ENCODE results near the gene C8A. TPM values are rescaled to one million over a fixed set of nuclear protein-coding genes. Genes with fewer than 3 reads are reported as not detected.

C8A gene
- polyA plus RNA-seq, 2 donors: not detected

- Histone ChIP-seq H3K27me3 (ENCODE audit: control insufficient read depth in 1 of 2, insufficient read depth in 2 of 2, low read length in 2 of 2) (no peaks in the 10 kb centered on the region), H3K27ac (ENCODE audit: low read depth in 2 of 2, low read length in 1 of 2) (no peak overlapping the region), H3K9me3 (ENCODE audit: control insufficient read depth in 2 of 2, insufficient read depth in 1 of 2, low read depth in 1 of 2, low read length in 1 of 2) (no peaks in the 10 kb centered on the region), H3K4me1 (ENCODE audit: control insufficient read depth in 2 of 2, insufficient read depth in 2 of 2, low read length in 1 of 2) (no peaks in the 10 kb centered on the region), H3K36me3 (ENCODE audit: control insufficient read depth in 2 of 2, insufficient read depth in 2 of 2, low read length in 1 of 2) (no peaks in the 10 kb centered on the region), H3K4me3 (ENCODE audit: low read depth in 1 of 2, low read length in 2 of 2) (no peak overlapping the region)
- WGBS, 2 donors: 57 to 79% methylated on average over 2 of the region's 2 CpGs
These were observed 14.2 kb downstream of the C8A start for GRCh38 chr1:56868761-56869160.

GRCh38 chr1:56872597-56872996 lies 18.0 kb downstream of the C8A start:
- Histone ChIP-seq H3K9me3 (ENCODE audit: control insufficient read depth in 2 of 2, insufficient read depth in 1 of 2, low read depth in 1 of 2, low read length in 1 of 2) (no peaks in the 10 kb centered on the region), H3K4me1 (ENCODE audit: control insufficient read depth in 2 of 2, insufficient read depth in 2 of 2, low read length in 1 of 2) (no peaks in the 10 kb centered on the region), H3K27me3 (ENCODE audit: control insufficient read depth in 1 of 2, insufficient read depth in 2 of 2, low read length in 2 of 2) (no peaks in the 10 kb centered on the region), H3K27ac (ENCODE audit: low read depth in 2 of 2, low read length in 1 of 2) (no peak overlapping the region), H3K36me3 (ENCODE audit: control insufficient read depth in 2 of 2, insufficient read depth in 2 of 2, low read length in 1 of 2) (no peaks in the 10 kb centered on the region), H3K4me3 (ENCODE audit: low read depth in 1 of 2, low read length in 2 of 2) (no peak overlapping the region)

DNA sequence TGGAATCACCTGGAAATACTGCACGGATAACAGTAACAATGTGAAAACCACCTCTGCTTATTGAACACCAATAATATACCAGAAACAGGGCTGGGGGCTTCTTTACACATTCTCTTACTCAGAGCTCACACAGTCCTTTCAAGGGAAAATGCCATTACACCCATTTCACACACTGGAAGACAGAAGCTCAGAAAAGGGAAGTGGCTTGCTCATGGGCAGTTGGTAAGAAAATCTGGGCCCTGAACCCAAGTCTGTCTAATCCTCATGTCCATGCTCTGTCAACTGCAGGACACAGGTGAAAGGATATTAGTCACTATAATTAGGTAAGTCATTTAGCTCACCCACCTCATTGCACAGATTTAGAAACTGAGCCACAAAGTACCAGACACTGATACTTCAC lies 18.6 kb downstream of the C8A start:
- WGBS, 2 donors: 90 to 92% methylated on average over 1 of the region's 1 CpG
- Histone ChIP-seq H3K27ac (ENCODE audit: low read depth in 2 of 2, low read length in 1 of 2) (no peak overlapping the region), H3K4me1 (ENCODE audit: control insufficient read depth in 2 of 2, insufficient read depth in 2 of 2, low read length in 1 of 2) (no peaks in the 10 kb centered on the region), H3K27me3 (ENCODE audit: control insufficient read depth in 1 of 2, insufficient read depth in 2 of 2, low read length in 2 of 2) (no peaks in the 10 kb centered on the region), H3K4me3 (ENCODE audit: low read depth in 1 of 2, low read length in 2 of 2) (no peak overlapping the region), H3K9me3 (ENCODE audit: control insufficient read depth in 2 of 2, insufficient read depth in 1 of 2, low read depth in 1 of 2, low read length in 1 of 2) (no peaks in the 10 kb centered on the region), H3K36me3 (ENCODE audit: control insufficient read depth in 2 of 2, insufficient read depth in 2 of 2, low read length in 1 of 2) (no peaks in the 10 kb centered on the region)

GRCh38 chr1:56874689-56875088 lies 20.1 kb downstream of the C8A start:
- Histone ChIP-seq H3K4me1 (ENCODE audit: control insufficient read depth in 2 of 2, insufficient read depth in 2 of 2, low read length in 1 of 2) (no peaks in the 10 kb centered on the region), H3K36me3 (ENCODE audit: control insufficient read depth in 2 of 2, insufficient read depth in 2 of 2, low read length in 1 of 2) (no peaks in the 10 kb centered on the region), H3K27me3 (ENCODE audit: control insufficient read depth in 1 of 2, insufficient read depth in 2 of 2, low read length in 2 of 2) (no peaks in the 10 kb centered on the region), H3K9me3 (ENCODE audit: control insufficient read depth in 2 of 2, insufficient read depth in 1 of 2, low read depth in 1 of 2, low read length in 1 of 2) (no peaks in the 10 kb centered on the region), H3K4me3 (ENCODE audit: low read depth in 1 of 2, low read length in 2 of 2) (no peak overlapping the region), H3K27ac (ENCODE audit: low read depth in 2 of 2, low read length in 1 of 2) (no peak overlapping the region)
- WGBS, 2 donors: 81 to 84% methylated on average over 4 of the region's 4 CpGs

GRCh38 chr1:56877973-56878372 lies 23.4 kb downstream of the C8A start:
- H3K27ac ChIP-seq (ENCODE audit: low read depth in 2 of 2, low read length in 1 of 2): no peak overlapping the region
- H3K9me3 ChIP-seq (ENCODE audit: control insufficient read depth in 2 of 2, insufficient read depth in 1 of 2, low read depth in 1 of 2, low read length in 1 of 2): no peaks in the 10 kb centered on the region
- 49 to 66% methylated on average over 3 of the region's 3 CpGs for WGBS, 2 donors
- no peaks in the 10 kb centered on the region for H3K36me3 ChIP-seq (ENCODE audit: control insufficient read depth in 2 of 2, insufficient read depth in 2 of 2, low read length in 1 of 2)
- H3K27me3 ChIP-seq (ENCODE audit: control insufficient read depth in 1 of 2, insufficient read depth in 2 of 2, low read length in 2 of 2): no peaks in the 10 kb centered on the region
- no peak overlapping the region for H3K4me3 ChIP-seq (ENCODE audit: low read depth in 1 of 2, low read length in 2 of 2)
- no peaks in the 10 kb centered on the region for H3K4me1 ChIP-seq (ENCODE audit: control insufficient read depth in 2 of 2, insufficient read depth in 2 of 2, low read length in 1 of 2)

DNA sequence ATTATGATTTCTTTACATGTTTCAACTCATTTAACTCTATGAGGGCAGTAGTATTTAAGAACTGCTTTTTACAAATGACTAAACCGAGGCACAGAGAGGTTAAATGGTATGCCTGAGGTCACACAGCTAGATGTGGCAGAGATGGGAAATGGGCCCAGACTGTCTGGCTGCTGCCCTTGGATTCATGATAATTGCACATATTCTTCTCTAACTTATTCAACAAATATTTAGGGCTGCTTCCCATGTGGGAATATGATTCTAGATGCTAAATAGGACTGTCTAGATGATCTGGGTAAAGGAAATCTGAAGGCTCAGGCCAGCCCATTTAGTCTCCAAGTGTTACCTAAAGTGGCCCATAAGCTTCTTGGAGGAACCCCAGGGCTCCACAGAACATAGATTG lies 26.2 kb downstream of the C8A start:
- H3K4me1 ChIP-seq (ENCODE audit: control insufficient read depth in 2 of 2, insufficient read depth in 2 of 2, low read length in 1 of 2): no peaks in the 10 kb centered on the region
- WGBS, 2 donors: 68 to 80% methylated on average over 1 of the region's 1 CpG
- no peaks in the 10 kb centered on the region for H3K36me3 ChIP-seq (ENCODE audit: control insufficient read depth in 2 of 2, insufficient read depth in 2 of 2, low read length in 1 of 2)
- no peaks in the 10 kb centered on the region for H3K27me3 ChIP-seq (ENCODE audit: control insufficient read depth in 1 of 2, insufficient read depth in 2 of 2, low read length in 2 of 2)
- H3K9me3 ChIP-seq (ENCODE audit: control insufficient read depth in 2 of 2, insufficient read depth in 1 of 2, low read depth in 1 of 2, low read length in 1 of 2): no peaks in the 10 kb centered on the region
- H3K4me3 ChIP-seq (ENCODE audit: low read depth in 1 of 2, low read length in 2 of 2): no peak overlapping the region
- H3K27ac ChIP-seq (ENCODE audit: low read depth in 2 of 2, low read length in 1 of 2): no peak overlapping the region

DNA sequence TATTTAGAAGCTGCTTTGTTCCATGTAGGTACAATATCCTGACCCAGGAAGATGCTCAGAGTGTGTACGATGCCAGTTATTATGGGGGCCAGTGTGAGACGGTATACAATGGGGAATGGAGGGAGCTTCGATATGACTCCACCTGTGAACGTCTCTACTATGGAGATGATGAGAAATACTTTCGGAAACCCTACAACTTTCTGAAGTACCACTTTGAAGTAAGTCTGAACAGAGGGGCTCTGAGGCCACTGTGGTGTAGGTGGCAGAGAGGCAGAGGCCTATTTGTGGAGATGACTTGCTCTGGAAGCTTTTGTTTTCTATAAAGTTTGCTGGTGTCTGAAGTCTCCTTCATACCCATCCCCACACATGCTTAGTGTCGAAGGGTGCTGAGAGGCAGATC lies 26.8 kb downstream of the C8A start:
- Histone ChIP-seq H3K4me3 (ENCODE audit: low read depth in 1 of 2, low read length in 2 of 2) (no peak overlapping the region), H3K27ac (ENCODE audit: low read depth in 2 of 2, low read length in 1 of 2) (no peak overlapping the region), H3K4me1 (ENCODE audit: control insufficient read depth in 2 of 2, insufficient read depth in 2 of 2, low read length in 1 of 2) (no peaks in the 10 kb centered on the region), H3K27me3 (ENCODE audit: control insufficient read depth in 1 of 2, insufficient read depth in 2 of 2, low read length in 2 of 2) (no peaks in the 10 kb centered on the region), H3K36me3 (ENCODE audit: control insufficient read depth in 2 of 2, insufficient read depth in 2 of 2, low read length in 1 of 2) (no peaks in the 10 kb centered on the region), H3K9me3 (ENCODE audit: control insufficient read depth in 2 of 2, insufficient read depth in 1 of 2, low read depth in 1 of 2, low read length in 1 of 2) (no peaks in the 10 kb centered on the region)
- WGBS, 2 donors: 91 to 92% methylated on average over 6 of the region's 6 CpGs

DNA sequence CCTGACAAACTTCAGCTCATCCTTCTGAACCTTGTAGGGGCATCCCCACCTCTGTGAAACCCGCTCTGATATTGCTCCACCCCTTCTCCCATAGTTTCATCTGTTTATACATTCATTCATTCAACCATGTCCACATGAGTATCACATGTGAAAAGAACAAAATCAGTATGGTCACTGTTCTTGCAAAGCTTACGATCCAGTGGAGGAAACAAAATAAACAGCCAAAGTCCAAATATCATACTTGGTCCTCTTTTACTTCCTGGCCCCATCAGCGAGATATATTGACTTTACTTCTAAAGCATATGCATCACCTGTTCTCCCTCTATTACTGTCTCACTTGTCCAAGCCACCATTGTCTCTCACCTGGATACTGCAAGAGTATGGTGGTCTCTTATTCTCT lies 35.6 kb downstream of the C8A start:
- H3K27me3 ChIP-seq (ENCODE audit: control insufficient read depth in 1 of 2, insufficient read depth in 2 of 2, low read length in 2 of 2): no peaks in the 10 kb centered on the region
- 74 to 82% methylated on average over 3 of the region's 3 CpGs for WGBS, 2 donors
- no peaks in the 10 kb centered on the region for H3K36me3 ChIP-seq (ENCODE audit: control insufficient read depth in 2 of 2, insufficient read depth in 2 of 2, low read length in 1 of 2)
- H3K4me3 ChIP-seq (ENCODE audit: low read depth in 1 of 2, low read length in 2 of 2): no peak overlapping the region
- no peak overlapping the region for H3K27ac ChIP-seq (ENCODE audit: low read depth in 2 of 2, low read length in 1 of 2)
- no peaks in the 10 kb centered on the region for H3K9me3 ChIP-seq (ENCODE audit: control insufficient read depth in 2 of 2, insufficient read depth in 1 of 2, low read depth in 1 of 2, low read length in 1 of 2)
- H3K4me1 ChIP-seq (ENCODE audit: control insufficient read depth in 2 of 2, insufficient read depth in 2 of 2, low read length in 1 of 2): no peaks in the 10 kb centered on the region

DNA sequence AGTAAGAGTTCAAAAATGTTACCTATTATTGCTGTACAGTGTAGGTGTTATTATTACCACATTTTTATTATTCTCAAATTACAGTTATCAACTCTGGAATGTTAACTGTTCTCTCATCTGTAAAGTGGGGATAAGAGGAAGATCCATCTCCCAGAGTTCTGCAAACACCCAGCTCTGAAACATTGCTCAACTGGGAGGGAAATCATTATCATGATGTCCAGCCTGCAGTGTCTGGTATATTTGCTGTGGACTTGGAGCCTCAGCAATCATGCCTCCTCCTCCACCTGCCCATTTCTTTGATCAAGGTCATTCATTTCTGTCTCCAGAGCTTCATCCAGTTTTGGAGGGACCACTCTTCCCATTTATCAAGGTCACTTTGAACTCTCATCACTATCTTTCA lies 39.4 kb downstream of the C8A start:
- Histone ChIP-seq H3K36me3 (ENCODE audit: control insufficient read depth in 2 of 2, insufficient read depth in 2 of 2, low read length in 1 of 2) (no peaks in the 10 kb centered on the region), H3K27ac (ENCODE audit: low read depth in 2 of 2, low read length in 1 of 2) (no peak overlapping the region), H3K4me3 (ENCODE audit: low read depth in 1 of 2, low read length in 2 of 2) (no peak overlapping the region), H3K4me1 (ENCODE audit: control insufficient read depth in 2 of 2, insufficient read depth in 2 of 2, low read length in 1 of 2) (no peaks in the 10 kb centered on the region), H3K9me3 (ENCODE audit: control insufficient read depth in 2 of 2, insufficient read depth in 1 of 2, low read depth in 1 of 2, low read length in 1 of 2) (no peaks in the 10 kb centered on the region), H3K27me3 (ENCODE audit: control insufficient read depth in 1 of 2, insufficient read depth in 2 of 2, low read length in 2 of 2) (peaks cover 0 to 3% of the 10 kb centered on the region in 2 donors)

DNA sequence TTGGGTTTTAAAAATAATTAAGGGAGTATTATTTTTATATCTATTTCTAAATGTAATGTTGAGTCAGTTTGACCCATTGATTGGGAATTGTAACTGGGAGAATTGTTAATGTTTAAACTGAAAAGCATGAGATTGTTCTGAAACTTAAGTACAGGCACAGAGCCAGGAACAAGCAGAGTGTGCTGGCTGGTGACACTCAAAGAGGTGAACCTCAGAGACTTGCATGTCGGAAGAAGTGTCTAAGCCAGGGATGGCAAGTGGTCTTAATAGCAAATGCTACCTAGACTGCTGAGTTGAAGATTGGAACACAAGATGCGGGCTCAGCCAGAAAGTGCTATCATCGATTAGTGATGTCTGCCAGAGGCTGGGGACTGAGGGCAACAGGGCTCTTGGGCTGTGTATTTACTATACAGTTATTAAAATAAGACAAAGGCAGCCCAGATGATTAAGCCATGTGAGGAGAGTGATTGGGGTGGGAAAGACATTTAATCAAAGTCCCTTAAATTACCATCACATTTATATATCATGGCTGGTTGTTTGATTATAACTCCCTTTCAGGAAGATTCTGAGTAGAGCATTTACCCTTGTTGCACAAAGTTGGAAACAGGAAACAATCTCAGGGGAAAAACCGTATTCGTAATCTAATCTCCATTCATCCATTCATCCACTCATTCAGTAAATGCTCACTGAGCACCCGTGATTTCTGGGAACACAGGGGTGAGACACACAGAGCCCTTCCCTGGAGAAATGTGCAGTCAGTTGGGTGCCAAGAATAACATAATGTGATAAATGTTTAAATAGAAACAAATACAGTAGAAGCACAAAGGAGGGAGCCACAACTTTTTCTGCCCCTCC lies 42.8 kb downstream of the C8A start:
- H3K27me3 ChIP-seq (ENCODE audit: control insufficient read depth in 1 of 2, insufficient read depth in 2 of 2, low read length in 2 of 2): peaks cover 0 to 3% of the 10 kb centered on the region in 2 donors
- H3K4me3 ChIP-seq (ENCODE audit: low read depth in 1 of 2, low read length in 2 of 2): no peak overlapping the region
- no peaks in the 10 kb centered on the region for H3K36me3 ChIP-seq (ENCODE audit: control insufficient read depth in 2 of 2, insufficient read depth in 2 of 2, low read length in 1 of 2)
- no peaks in the 10 kb centered on the region for H3K9me3 ChIP-seq (ENCODE audit: control insufficient read depth in 2 of 2, insufficient read depth in 1 of 2, low read depth in 1 of 2, low read length in 1 of 2)
- H3K4me1 ChIP-seq (ENCODE audit: control insufficient read depth in 2 of 2, insufficient read depth in 2 of 2, low read length in 1 of 2): no peaks in the 10 kb centered on the region
- H3K27ac ChIP-seq (ENCODE audit: low read depth in 2 of 2, low read length in 1 of 2): no peak overlapping the region
- 54 to 66% methylated on average over 6 of the region's 6 CpGs for WGBS, 2 donors
